Stimulated activated CD4-positive, alpha-beta T cell treated with anti-CD3 and anti-CD28 coated beads, Interleukin-2, amount 100 ng/mL, for 4 hours (primary cell): ENCODE data around the gene ITPR1.

Source experiments
- DNase-seq: peaks from one replicate; pipeline ENCODE4 v3.0.0-alpha.2; 2020; ENCODE audit warnings: low read depth

The ITPR1 gene

DNA sequence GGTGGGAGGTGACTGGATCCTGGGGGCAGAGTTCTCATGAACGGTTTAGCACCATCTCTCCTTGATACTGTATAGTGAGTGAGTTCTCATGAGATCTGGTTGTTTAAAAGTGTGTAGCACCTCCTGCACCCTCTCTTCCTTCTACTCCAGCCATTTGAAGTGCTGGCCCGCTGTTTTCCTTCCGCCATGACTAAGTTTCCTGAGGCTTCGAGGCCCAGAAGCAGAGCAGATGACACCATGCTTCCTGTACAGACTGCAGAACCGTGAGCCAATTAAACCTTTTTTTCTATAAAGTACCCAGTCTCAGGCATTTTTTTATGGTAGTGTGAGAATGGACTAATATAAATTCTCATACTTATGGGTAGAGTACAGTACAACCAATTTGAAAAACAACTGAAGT is 362.5 kb downstream of the ITPR1 start:
- DNase-seq, result no peak

GRCh38 chr3:4856136-4856535 is 363.0 kb downstream of the ITPR1 start:
- no peak for DNase-seq

- DNase-seq, result no peak
These were observed 363.4 kb downstream of the ITPR1 start for GRCh38 chr3:4856564-4856963.

DNA sequence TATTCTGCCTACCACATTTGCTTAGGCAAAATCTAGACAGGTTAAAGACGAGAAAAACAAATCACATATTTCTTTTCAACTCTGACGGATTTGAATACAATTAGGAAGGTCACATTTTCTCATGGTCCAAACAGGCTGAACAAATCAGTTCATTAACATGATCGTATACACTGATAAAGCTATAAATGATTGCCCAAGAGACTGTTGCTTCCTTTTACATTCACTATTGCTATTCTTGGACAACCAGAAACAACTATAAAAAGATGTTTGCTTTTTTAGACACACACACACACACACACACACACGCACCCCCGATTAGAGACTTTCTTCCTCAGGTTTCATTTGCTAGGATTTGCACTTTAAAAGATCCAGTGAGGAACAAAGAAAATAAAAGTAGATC is 363.8 kb downstream of the ITPR1 start:
- DNase-seq, result no peak

- DNase-seq, result no peak
These were observed 366.6 kb downstream of the ITPR1 start for GRCh38 chr3:4859788-4860187.

DNA sequence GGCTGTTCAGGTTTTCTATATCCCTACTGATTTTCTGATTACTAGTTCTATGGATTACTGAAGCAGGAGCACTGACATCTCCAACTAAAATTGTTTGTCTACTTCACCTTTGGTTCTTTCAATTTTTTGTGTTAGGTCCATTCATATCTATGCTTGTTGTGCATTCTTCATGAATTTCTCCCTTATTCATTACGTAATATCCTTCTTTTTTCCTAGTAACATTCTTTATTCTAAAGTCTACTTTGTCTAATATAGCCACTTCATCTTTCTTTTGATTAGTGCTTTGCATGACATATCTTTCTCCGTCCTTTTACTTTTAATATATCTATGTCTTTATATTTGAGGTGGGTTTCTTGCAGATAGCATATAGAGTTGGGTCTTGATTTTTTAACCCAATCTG is 369.8 kb downstream of the ITPR1 start:
- DNase-seq, result no peak

DNA sequence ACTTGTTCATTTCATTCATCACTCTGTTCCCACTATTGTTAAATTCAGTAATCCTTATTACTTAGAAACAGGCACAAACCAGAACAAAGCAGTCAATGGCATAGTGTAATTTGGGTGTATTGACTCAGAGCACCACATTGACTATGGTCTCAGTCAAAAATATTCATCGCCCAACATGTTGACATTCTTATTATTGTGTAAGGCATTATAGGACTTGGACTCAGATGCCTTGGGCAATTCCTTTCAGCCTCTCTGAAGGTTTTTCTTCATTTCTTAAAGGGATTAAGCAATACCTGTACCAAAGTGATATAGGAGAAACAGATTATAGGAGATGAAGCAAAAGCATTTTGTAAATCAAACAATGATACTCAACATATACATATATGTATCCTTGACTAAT is 371.4 kb downstream of the ITPR1 start:
- no peak for DNase-seq

DNA sequence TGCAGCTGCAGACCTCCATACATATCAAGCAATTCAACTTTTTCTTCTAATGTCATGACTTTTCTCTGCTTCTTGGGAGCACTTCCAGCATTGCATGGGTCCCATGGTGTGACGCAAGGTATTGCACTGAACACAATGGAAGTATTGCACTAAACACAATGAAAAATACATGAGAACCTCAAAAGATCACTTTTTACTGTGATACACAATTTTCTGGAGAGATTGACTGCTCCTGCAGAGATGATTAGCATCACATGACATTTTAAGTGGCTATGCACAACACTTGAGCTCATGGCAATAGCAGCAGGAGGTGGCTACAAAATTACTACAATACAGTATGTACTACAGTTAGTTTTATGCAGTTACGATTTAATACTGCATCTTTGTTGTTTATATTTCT is 372.6 kb downstream of the ITPR1 start:
- no peak for DNase-seq

DNA sequence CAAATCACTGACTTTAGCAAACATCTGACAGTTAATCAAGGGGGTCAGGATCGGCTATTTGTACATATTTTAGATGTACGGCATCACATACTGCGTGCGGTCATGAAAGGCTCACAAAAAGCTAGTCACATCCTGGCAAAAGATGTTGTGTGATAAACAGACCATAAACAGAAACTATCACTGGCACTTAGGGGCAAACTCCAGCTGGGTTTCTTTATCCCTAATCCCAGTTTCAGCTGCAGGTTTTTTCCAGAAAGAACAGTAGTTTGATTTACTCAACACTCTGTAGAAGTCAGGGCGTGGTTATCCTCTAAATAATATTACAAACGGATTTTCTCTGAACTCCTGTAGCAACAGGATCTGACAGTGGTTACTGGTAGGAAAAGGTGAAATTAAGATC is 373.7 kb downstream of the ITPR1 start:
- DNase-seq, result no peak

- DNase-seq, result no peak
These were observed 384.1 kb downstream of the ITPR1 start for GRCh38 chr3:4877173-4877787.

- no peak for DNase-seq
These were observed 387.7 kb downstream of the ITPR1 start for GRCh38 chr3:4880850-4881249.

- no peak for DNase-seq
These were observed 389.4 kb downstream of the ITPR1 start for GRCh38 chr3:4882548-4882947.

- no peak for DNase-seq
These were observed 389.9 kb downstream of the ITPR1 start for GRCh38 chr3:4883011-4883410.

DNA sequence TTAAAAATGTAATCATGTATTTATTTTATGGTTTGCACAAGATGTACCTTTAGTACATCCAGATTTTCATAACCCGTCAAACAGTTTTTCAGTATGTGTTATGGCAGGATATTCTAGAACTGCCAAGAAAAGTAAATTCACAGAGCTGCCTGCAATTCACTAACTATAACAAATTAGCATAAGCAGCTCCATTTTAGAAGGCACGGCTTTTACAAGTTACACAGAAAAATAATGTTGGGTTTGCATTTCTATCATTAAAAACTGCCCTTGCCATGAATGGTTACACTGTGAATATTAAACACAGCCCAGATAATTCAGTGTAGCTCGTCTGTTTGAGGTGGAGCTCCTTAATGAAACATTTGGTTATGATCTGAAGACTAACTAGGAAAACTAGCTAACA is 391.7 kb downstream of the ITPR1 start:
- DNase-seq, result no peak

DNA sequence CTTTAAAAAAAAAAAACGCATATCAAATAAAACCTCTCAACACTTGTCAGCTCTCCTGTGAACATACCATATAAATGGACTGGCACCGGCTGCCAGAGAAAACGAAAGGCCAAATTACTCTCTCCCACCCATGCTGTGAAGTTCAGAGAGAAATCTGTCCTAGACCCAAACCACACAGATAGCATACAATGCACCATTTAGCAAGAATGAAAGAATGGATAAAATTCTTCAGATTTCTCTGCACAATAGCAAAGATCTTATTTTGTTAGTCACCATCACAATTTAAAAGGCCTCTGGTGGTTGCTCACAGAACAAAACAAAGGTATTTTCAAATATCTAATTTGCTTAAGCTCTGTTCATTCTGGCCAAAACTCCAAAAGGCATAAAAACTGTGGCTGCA is 392.2 kb downstream of the ITPR1 start:
- no peak for DNase-seq

DNA sequence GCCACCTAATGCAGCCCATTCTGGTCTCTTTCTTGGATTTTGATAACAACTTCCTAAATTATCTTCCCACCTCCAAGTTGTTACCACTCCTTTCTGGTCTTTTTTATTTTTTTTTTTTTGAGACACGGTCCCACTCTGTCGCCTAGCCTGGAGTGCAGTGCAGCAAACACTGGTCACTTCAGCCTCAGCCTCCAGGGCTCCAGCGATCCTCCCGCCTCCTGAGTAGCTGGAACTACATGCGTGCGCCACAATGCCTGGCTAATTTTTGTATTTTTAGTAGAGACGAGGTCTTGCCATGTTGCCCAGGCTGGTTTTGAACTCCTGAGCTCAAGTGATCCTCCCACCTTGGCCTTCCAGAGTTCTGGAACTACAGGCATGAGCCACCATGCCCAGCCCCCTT is 393.3 kb downstream of the ITPR1 start:
- DNase-seq, result no peak

GRCh38 chr3:4887177-4887576 is 394.0 kb downstream of the ITPR1 start:
- no peak for DNase-seq

- DNase-seq, result no peak
These were observed 396.0 kb downstream of the ITPR1 start for GRCh38 chr3:4888913-4889846.

- no peak for DNase-seq
These were observed 396.7 kb downstream of the ITPR1 start for GRCh38 chr3:4889896-4890295.

DNA sequence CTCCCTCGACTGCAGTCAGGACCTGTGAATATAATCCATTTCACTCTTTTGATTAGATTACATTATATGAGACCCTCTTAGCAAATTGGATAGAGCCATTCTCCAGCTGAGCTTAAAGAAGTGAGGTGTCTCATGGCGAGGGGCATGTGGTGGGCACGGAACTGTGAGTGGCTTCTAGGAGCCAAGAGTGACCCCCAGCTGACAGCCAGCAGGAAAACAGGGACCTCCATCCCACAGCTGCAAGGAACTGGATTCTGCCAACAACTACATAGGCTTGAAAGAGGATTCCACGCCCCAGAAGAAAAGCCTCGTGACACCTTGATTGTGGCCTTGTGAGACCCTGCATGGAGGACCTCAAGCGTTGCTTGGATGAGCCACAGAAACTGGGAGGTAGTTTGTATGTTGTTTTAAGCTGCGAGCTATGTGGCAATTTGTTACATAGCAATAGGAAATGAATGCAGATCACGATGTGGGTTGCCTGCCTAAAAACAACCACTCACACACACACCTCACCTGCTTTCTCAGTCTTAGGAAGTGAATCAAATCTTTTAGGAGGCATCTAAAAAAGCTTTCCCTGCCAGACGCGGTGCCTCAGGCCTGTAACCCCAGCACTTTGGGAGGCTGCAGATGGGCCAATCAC is 401.9 kb downstream of the ITPR1 start:
- DNase-seq, result no peak

DNA sequence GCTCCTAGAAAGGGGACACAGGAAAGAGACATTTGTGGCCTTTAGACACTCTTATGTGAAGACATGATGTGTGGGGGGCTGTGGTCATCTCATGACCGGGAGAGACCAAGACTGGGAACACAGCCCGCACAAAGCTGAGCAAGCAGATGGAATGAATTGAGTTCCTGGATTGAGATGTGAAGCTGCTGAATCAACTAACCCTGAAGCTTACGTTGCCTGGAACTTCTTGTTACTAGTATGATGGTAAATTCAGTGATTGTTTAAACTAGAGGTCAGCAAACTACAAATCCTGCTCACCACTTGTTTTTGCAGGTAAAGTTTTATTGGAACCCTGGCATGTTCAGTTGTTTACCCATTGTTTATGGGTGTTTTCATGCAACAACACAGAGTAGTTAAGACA is 402.7 kb downstream of the ITPR1 start:
- no peak for DNase-seq
